ENCODE data around the gene LOXL3. TPM values are rescaled to one million over a fixed set of nuclear protein-coding genes. Genes with fewer than 3 reads are reported as not detected.

The LOXL3 gene
- total and polyA plus RNA-seq, 4 donors: 2.9 to 11.1 (median 6.6) TPM

DNA sequence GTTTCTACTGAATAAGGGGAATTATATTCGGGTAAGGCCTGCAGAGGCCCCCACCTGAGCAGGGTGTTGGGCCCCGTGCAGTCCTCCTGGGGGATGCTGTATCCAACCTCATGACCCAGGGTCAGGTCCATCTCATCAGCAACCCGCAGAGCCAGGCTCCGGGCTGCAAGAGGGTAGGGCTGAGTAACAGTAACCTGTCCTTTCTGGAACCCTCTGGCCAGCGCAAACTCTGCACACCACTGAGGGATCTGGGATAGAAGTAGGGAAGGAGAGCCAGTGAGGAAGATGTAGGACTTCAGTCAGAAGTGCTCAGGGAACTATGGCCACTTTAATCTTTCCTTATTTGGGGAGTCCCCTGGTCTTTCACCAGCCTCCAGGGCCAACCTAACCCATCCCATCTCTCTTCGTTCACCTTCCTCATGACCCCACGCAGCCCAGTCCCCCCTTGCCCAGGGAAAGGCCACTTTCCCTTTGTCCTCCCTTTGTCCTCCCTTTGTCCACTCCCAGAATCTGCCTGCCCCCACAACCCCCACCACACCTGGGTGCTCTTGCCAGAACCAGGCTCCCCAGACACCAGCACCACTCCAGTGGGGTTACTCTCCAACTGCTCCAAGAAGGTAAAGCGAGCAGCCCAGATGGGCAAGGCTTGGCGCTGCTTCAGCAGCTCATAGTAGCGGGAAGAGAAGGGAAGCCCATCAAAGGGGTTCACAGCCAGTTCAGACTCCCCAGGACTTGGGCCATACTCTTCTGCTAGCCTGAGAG is 28.6 kb downstream of the LOXL3 start:
- ATAC-seq (ENCODE audit: insufficient read depth, low FRiP score) (no peak), DNase-seq (no peak)
- H3K9ac ChIP-seq (ENCODE audit: insufficient read depth in 1 of 2, low read length in 2 of 2): no peak overlapping the region
- WGBS, 2 donors: 94 to 97% methylated on average over 10 of the region's 10 CpGs
- H3K4me3 ChIP-seq: no peak overlapping the region
- H3K9me3 ChIP-seq (ENCODE audit: control insufficient read depth in 4 of 4, insufficient read depth in 3 of 4, low read length in 3 of 4): no peaks in the 10 kb centered on the region
- H3K36me3 ChIP-seq (ENCODE audit: control insufficient read depth in 4 of 4, insufficient read depth in 4 of 4, low read length in 4 of 4): peaks cover 9 to 23% (median 21%) of the 10 kb centered on the region in 4 donors
- H3K27me3 ChIP-seq (ENCODE audit: control insufficient read depth in 3 of 3, insufficient read depth in 3 of 3, low read length in 2 of 3): peaks cover 0 to 11% (median 3%) of the 10 kb centered on the region in 3 donors
- H3K27ac ChIP-seq (ENCODE audit: low read depth in 1 of 2, low read length in 1 of 2): no peak overlapping the region
- peaks cover 6 to 11% (median 7%) of the 10 kb centered on the region in 5 donors for H3K4me1 ChIP-seq (ENCODE audit: control insufficient read depth in 5 of 5, insufficient read depth in 5 of 5, low read length in 5 of 5)
- no peak for TF ChIP-seq CTCF (IDR thresholded peaks at IDR 0.05; ENCODE audit: control extremely low read depth, extremely low read depth)

DNA sequence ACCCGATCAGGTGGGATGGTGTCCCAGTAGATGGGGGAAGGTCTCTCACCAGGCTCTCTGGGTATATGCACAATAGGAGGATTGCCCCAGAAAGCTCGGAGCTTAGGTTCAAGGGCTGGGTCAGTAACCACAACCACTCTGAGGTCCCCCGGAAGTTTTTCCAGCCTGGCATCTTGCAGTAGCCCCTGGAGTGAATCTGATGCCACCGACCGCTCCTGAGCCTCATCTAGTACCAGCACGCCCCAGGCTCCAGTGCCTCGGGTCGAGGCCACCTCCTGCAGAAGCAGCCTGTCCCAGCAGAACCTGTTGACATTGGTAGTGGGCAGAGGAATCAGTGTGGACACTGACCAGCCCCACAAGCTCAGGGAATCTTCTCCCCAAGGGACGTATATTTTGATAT is 29.7 kb downstream of the LOXL3 start:
- ATAC-seq (ENCODE audit: insufficient read depth, low FRiP score) (no peak), DNase-seq (no peak)
- H3K4me1 ChIP-seq (ENCODE audit: control insufficient read depth in 5 of 5, insufficient read depth in 5 of 5, low read length in 5 of 5): peaks cover 6 to 11% (median 7%) of the 10 kb centered on the region in 5 donors
- H3K36me3 ChIP-seq (ENCODE audit: control insufficient read depth in 4 of 4, insufficient read depth in 4 of 4, low read length in 4 of 4): peaks cover 9 to 23% (median 21%) of the 10 kb centered on the region in 4 donors
- no peaks in the 10 kb centered on the region for H3K9me3 ChIP-seq (ENCODE audit: control insufficient read depth in 4 of 4, insufficient read depth in 3 of 4, low read length in 3 of 4)
- WGBS, 2 donors: 86 to 96% methylated on average over 9 of the region's 9 CpGs
- H3K27me3 ChIP-seq (ENCODE audit: control insufficient read depth in 3 of 3, insufficient read depth in 3 of 3, low read length in 2 of 3): peaks cover 0 to 21% (median 14%) of the 10 kb centered on the region in 3 donors
- no peak overlapping the region for H3K4me3 ChIP-seq
- H3K9ac ChIP-seq (ENCODE audit: insufficient read depth in 1 of 2, low read length in 2 of 2): no peak overlapping the region
- no peak overlapping the region for H3K27ac ChIP-seq (ENCODE audit: low read depth in 1 of 2, low read length in 1 of 2)
- TF ChIP-seq CTCF (IDR thresholded peaks at IDR 0.05; ENCODE audit: control extremely low read depth, extremely low read depth): no peak

DNA sequence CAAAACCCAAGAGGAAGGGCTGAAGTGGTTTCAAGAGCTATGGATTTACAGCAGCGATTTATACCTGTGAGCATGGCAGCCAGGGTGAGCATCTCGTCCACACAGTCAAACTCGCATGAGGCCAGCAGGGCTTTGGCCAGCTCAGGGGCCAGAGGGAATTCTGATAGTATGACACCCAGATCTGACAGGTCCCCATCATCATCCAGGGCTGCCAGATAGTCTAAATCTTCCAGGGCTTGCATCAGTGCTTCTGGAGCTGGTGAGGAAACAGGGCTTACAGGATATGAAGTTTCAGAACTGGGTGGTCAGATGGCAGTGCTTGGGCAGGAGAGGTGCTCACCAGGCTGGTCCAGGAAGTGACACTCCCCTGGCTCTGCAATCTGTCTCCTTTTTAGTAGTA is 31.2 kb downstream of the LOXL3 start:
- ATAC-seq (ENCODE audit: insufficient read depth, low FRiP score): no peak
- Histone ChIP-seq H3K9me3 (ENCODE audit: control insufficient read depth in 4 of 4, insufficient read depth in 3 of 4, low read length in 3 of 4) (no peaks in the 10 kb centered on the region), H3K4me3 (no peak overlapping the region), H3K4me1 (ENCODE audit: control insufficient read depth in 5 of 5, insufficient read depth in 5 of 5, low read length in 5 of 5) (no peaks in the 10 kb centered on the region), H3K27ac (ENCODE audit: low read depth in 1 of 2, low read length in 1 of 2) (no peak overlapping the region), H3K27me3 (ENCODE audit: control insufficient read depth in 3 of 3, insufficient read depth in 3 of 3, low read length in 2 of 3) (peaks cover 3 to 36% (median 29%) of the 10 kb centered on the region in 3 donors), H3K9ac (ENCODE audit: insufficient read depth in 1 of 2, low read length in 2 of 2) (no peak overlapping the region), H3K36me3 (ENCODE audit: control insufficient read depth in 4 of 4, insufficient read depth in 4 of 4, low read length in 4 of 4) (peaks cover 9 to 20% (median 13%) of the 10 kb centered on the region in 4 donors)
- no peak for TF ChIP-seq CTCF (IDR thresholded peaks at IDR 0.05; ENCODE audit: control extremely low read depth, extremely low read depth)
- 66 to 91% methylated on average over 3 of the region's 3 CpGs for WGBS, 2 donors
- no peak for DNase-seq
